Stimulated activated naive CD8-positive, alpha-beta T cell treated with anti-CD3 and anti-CD28 coated beads, Interleukin-15, Interleukin-2, amounts not matched to agents 100 ng/mL and 50 ng/mL, for 24 hours (primary cell): ENCODE data around the gene BST1.
"Not testable (repeated sequence)": the region's sequence is repeated elsewhere in the genome, so short reads cannot be mapped to it uniquely, and the experiment has no call there.

ENCODE experiments used
- H3K27ac Mint-ChIP-seq: one replicate; pipeline ENCODE4 v1.8.0; 2021; ENCODE audit warnings: mild to moderate bottlenecking, mixed read lengths
- H3K27me3 Mint-ChIP-seq: one replicate; pipeline ENCODE4 v1.8.0; 2021; ENCODE audit warnings: mixed read lengths
- H3K36me3 Mint-ChIP-seq: one replicate; pipeline ENCODE4 v1.8.0; 2021; ENCODE audit warnings: low read depth, mixed read lengths
- H3K4me1 Mint-ChIP-seq: one replicate; pipeline ENCODE4 v1.8.0; 2021; ENCODE audit warnings: low read depth, mixed read lengths
- H3K4me3 Mint-ChIP-seq: one replicate; pipeline ENCODE4 v1.8.0; 2021; ENCODE audit warnings: mild to moderate bottlenecking, mixed read lengths
- H3K9me3 Mint-ChIP-seq: one replicate; pipeline ENCODE4 v1.8.0; 2021; ENCODE audit warnings: mixed read lengths

Gene BST1

DNA sequence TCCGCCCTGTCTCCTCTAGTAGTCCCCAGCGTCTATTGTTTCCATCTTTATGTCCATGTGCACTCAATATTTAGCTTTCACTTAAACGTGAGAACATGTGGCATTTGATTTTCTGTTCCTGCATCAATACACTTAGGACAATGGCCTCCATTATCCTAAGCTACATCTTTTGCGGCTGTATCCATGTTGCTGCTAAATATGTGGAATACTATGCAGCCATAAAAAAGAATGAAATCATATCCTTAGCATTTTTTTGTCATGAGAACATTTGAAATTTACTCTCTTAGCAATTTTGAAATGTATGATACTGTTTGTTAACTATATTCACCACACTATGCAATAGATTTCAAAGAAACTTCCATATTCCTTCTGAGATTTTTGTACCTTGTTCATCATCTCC lies 55.4 kb downstream of the BST1 start:
- no peak overlapping the region for H3K27ac Mint-ChIP-seq
- peaks cover 52% of the 10 kb centered on the region for H3K4me1 Mint-ChIP-seq

DNA sequence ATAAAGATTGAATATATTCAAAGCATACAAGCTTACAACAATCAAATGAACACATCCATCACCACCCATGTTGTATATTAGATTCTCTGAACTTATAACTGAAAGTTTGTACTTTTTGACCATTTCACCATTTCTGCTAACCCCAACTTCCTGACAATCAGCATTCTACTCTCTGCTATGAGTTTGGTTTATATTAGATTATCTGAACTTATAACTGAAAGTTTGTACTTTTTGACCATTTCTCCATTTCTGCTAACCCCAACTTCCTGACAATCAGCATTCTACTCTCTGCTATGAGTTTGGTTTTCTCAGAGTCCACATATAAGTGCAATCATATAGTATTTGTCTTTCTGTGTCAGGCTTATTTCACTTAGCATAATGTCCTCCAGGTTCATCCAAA lies 59.6 kb downstream of the BST1 start:
- H3K36me3 Mint-ChIP-seq, H3K9me3 Mint-ChIP-seq, H3K27ac Mint-ChIP-seq, H3K4me3 Mint-ChIP-seq, H3K27me3 Mint-ChIP-seq: not testable (repeated sequence)
- peaks cover 37% of the 10 kb centered on the region for H3K4me1 Mint-ChIP-seq

More for the DNA sequence above, 55.4 kb downstream of the BST1 start:
- no peaks in the 10 kb centered on the region for H3K36me3 Mint-ChIP-seq
- H3K27me3 Mint-ChIP-seq = no peaks in the 10 kb centered on the region
- no peaks in the 10 kb centered on the region for H3K9me3 Mint-ChIP-seq
- no peak overlapping the region for H3K4me3 Mint-ChIP-seq

GRCh38 chr4:15765391-15765790 lies 62.5 kb downstream of the BST1 start:
- no peaks in the 10 kb centered on the region for H3K36me3 Mint-ChIP-seq
- H3K4me3 Mint-ChIP-seq = no peak overlapping the region
- H3K27me3 Mint-ChIP-seq = no peaks in the 10 kb centered on the region
- H3K27ac Mint-ChIP-seq = peak overlapping the region; percentile 9
- peaks cover 52% of the 10 kb centered on the region for H3K4me1 Mint-ChIP-seq
- H3K9me3 Mint-ChIP-seq = peaks cover 6% of the 10 kb centered on the region

GRCh38 chr4:15765910-15766697 lies 63.2 kb downstream of the BST1 start:
- Mint-ChIP-seq H3K27me3 (no peaks in the 10 kb centered on the region), H3K4me3 (peak overlapping the region; percentile 18), H3K9me3 (peaks cover 6% of the 10 kb centered on the region), H3K4me1 (peaks cover 59% of the 10 kb centered on the region), H3K36me3 (no peaks in the 10 kb centered on the region), H3K27ac (peak overlapping the region; percentile 23)

- peaks cover 66% of the 10 kb centered on the region for H3K4me1 Mint-ChIP-seq
- H3K36me3 Mint-ChIP-seq = no peaks in the 10 kb centered on the region
- peak overlapping the region; percentile 29 for H3K4me3 Mint-ChIP-seq
- no peaks in the 10 kb centered on the region for H3K27me3 Mint-ChIP-seq
- H3K27ac Mint-ChIP-seq = peak overlapping the region; percentile 57
- peaks cover 6% of the 10 kb centered on the region for H3K9me3 Mint-ChIP-seq
These were observed 64.0 kb downstream of the BST1 start for GRCh38 chr4:15766821-15767220.

- peaks cover 6% of the 10 kb centered on the region for H3K9me3 Mint-ChIP-seq
- peaks cover 84% of the 10 kb centered on the region for H3K4me1 Mint-ChIP-seq
- H3K36me3 Mint-ChIP-seq = no peaks in the 10 kb centered on the region
- H3K27ac Mint-ChIP-seq = no peak overlapping the region
- H3K4me3 Mint-ChIP-seq = no peak overlapping the region
- H3K27me3 Mint-ChIP-seq = peaks cover 14% of the 10 kb centered on the region
These were observed 66.3 kb downstream of the BST1 start for GRCh38 chr4:15769202-15769601.

DNA sequence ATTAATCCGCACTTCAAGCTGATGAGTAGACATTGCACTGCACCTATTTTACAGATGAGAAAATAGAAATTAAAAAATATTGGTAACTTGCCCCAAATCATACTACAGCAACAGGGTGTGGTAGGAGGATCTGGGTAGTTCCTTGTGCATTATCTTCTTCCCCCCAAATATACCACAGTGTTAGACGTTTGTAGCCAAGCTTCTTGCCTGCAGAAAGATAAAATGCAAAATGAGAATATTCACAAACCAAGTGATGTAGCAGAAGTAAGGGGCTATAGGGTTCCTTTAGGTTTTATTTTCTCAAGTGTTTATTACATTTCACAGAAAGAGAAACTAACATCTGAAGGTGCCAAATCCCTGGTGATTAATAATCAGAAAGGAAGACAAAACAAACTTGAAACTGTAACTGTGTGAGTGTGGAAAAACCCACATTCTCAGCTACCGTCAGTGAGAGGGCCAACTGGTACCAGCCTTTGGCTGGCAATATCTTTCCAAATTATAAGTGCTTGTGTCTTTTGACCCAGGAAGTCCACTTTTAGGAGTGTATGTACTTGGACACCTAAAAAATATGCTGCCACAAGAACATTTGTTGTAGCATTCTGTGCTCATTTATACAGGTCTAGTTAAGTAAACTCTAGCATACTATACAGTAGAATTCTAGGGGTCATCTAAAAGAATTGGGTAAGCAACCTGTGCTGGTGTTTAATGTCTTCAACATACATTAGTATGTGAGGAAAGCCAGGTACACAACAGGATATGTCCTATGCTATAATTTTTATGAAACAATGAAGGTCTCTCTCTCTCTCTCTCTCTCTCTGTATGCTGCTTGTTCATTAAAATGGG lies 68.6 kb downstream of the BST1 start:
- Mint-ChIP-seq H3K27ac (peak overlapping the region; percentile 34), H3K4me1 (peaks cover 81% of the 10 kb centered on the region), H3K4me3 (peak overlapping the region; percentile 51), H3K27me3 (peaks cover 26% of the 10 kb centered on the region), H3K36me3 (no peaks in the 10 kb centered on the region), H3K9me3 (no peaks in the 10 kb centered on the region)

GRCh38 chr4:15774020-15774420 lies 71.2 kb downstream of the BST1 start:
- H3K4me1 Mint-ChIP-seq = peaks cover 81% of the 10 kb centered on the region
- H3K36me3 Mint-ChIP-seq = no peaks in the 10 kb centered on the region
- peaks cover 38% of the 10 kb centered on the region for H3K27me3 Mint-ChIP-seq
- no peaks in the 10 kb centered on the region for H3K9me3 Mint-ChIP-seq
- no peak overlapping the region for H3K4me3 Mint-ChIP-seq
- H3K27ac Mint-ChIP-seq = peak overlapping the region; percentile 2

- H3K4me3 Mint-ChIP-seq = peak overlapping the region; percentile 89
- peaks cover 38% of the 10 kb centered on the region for H3K27me3 Mint-ChIP-seq
- peaks cover 8% of the 10 kb centered on the region for H3K36me3 Mint-ChIP-seq
These were observed 74.2 kb downstream of the BST1 start for GRCh38 chr4:15776871-15777648.

DNA sequence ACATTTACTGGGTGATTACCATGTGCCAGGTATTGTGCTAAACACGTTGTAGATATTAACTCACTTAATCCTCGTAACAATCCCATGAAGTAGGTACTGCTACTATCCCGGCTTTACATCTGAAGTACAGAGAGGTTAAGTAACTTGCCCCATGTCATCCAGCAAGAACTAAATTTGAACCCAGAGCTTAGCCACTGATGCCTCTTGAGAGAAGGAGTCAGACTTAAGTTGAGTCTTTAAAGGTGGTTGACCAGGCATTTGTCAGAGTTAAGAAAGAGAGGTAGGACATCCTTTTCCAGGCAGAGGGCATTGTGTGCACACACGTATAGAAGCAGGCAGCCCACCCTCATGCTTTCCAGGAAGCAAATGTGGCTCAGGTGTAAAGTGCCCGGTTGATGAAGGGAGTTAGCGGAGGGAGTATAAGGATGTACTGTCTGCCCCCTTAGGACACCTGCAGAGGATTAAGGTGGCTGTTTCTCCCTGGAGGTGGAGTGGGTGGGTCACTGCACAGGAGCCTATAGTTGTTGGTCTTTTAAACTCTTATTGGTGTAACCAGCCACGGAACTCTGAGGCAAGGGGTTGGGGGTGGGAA lies 74.9 kb downstream of the BST1 start:
- Mint-ChIP-seq H3K4me3 (peak overlapping the region; percentile 89), H3K27ac (peak overlapping the region; percentile 78), H3K9me3 (no peaks in the 10 kb centered on the region), H3K4me1 (peaks cover 83% of the 10 kb centered on the region), H3K27me3 (peaks cover 33% of the 10 kb centered on the region), H3K36me3 (peaks cover 15% of the 10 kb centered on the region)

More at GRCh38 chr4:15776871-15777648, 74.2 kb downstream of the BST1 start:
- peak overlapping the region; percentile 60 for H3K27ac Mint-ChIP-seq
- no peaks in the 10 kb centered on the region for H3K9me3 Mint-ChIP-seq
- H3K4me1 Mint-ChIP-seq = peaks cover 83% of the 10 kb centered on the region

DNA sequence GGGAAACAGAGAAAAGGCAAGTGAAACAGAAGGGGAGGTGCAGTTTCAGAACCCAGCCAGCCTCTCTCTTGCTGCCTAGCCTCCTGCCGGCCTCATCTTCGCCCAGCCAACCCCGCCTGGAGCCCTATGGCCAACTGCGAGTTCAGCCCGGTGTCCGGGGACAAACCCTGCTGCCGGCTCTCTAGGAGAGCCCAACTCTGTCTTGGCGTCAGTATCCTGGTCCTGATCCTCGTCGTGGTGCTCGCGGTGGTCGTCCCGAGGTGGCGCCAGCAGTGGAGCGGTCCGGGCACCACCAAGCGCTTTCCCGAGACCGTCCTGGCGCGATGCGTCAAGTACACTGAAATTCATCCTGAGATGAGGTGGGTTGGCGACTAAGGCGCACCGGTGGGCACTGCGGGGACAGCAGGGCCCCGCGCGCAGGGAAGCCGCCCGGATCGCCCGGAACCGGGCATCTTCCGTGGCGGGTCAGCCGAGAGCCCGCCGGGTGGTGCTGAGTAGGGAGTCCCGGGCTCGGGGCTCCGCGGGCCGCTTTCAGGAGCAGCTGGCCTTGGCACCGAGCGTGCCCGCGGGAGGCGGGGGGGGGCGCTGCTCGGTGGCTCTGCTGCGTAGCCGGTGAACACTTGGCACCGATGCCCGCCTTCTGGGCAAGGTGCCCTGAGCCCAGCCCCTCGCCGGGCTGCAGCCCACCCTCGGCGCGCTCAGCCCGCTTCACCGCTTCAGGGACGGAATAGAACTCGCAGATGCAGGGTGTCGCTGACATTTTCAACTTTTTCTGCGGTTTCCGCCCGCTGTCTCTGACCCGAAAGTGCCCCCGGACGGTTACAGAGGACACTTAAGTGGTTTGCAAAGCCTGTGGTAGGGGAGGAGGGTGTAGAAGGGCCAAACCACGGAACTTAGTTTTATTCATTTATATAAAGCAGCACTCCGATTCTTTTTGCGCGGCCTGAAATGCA lies 75.7 kb downstream of the BST1 start, which contains the start of gene CD38:
Gene CD38 (plus strand): TSS at position 40 of the 953 bp plus-strand sequence. CDS start 87 bp downstream, at position 127.
- peaks cover 84% of the 10 kb centered on the region for H3K4me1 Mint-ChIP-seq
- H3K27me3 Mint-ChIP-seq = peaks cover 29% of the 10 kb centered on the region
- H3K36me3 Mint-ChIP-seq = peaks cover 20% of the 10 kb centered on the region
- H3K9me3 Mint-ChIP-seq = no peaks in the 10 kb centered on the region
- peak within 1 kb of the TSS; percentile 78 for H3K27ac Mint-ChIP-seq
- H3K4me3 Mint-ChIP-seq = peak within 1 kb of the TSS; percentile 89

GRCh38 chr4:15779306-15779705 lies 76.4 kb downstream of the BST1 start:
- H3K4me1 Mint-ChIP-seq = peaks cover 85% of the 10 kb centered on the region
- no peaks in the 10 kb centered on the region for H3K9me3 Mint-ChIP-seq
- peaks cover 23% of the 10 kb centered on the region for H3K27me3 Mint-ChIP-seq
- H3K27ac Mint-ChIP-seq = peak overlapping the region; percentile 73
- H3K36me3 Mint-ChIP-seq = peaks cover 27% of the 10 kb centered on the region
- peak overlapping the region; percentile 89 for H3K4me3 Mint-ChIP-seq

- peak overlapping the region; percentile 73 for H3K27ac Mint-ChIP-seq
- H3K27me3 Mint-ChIP-seq = peaks cover 21% of the 10 kb centered on the region
- H3K9me3 Mint-ChIP-seq = no peaks in the 10 kb centered on the region
- peaks cover 87% of the 10 kb centered on the region for H3K4me1 Mint-ChIP-seq
- peaks cover 28% of the 10 kb centered on the region for H3K36me3 Mint-ChIP-seq
- peak overlapping the region; percentile 89 for H3K4me3 Mint-ChIP-seq
These were observed 76.9 kb downstream of the BST1 start for GRCh38 chr4:15779809-15780208.
